Measurements from ENCODE around the gene RNF11. TPM values are rescaled to one million over a fixed set of nuclear protein-coding genes. Genes with fewer than 3 reads are reported as not detected.

The RNF11 gene
- polyA plus RNA-seq, 2 of the 4 experiments (the other 2 are of a cell fraction) = 28.5 to 56.8 TPM

DNA sequence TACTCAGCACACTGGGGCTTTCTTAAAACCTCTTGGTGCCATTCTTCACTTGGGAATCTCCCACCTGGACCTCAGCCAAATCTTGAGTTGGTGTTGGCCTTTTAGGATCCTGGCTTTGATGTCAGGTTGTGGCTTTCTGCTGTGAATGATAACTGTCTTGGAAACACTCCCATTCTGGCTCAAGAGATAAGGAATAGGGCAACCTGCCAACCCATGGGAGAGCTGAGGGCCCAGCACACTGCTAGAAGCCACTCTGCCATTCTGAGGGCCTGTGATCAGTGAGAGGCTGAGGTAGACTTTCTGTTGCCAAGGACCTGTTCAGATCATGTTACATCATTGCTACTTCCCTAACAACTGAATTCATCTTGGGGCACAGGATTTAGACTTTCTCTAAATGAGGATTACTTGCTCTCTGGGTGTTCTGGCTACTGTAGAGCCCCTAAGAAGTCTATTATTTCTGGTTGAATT is 48.4 kb downstream of the RNF11 start:
- no peak for TF ChIP-seq CEBPB (IDR thresholded peaks at IDR 0.05)
- TF ChIP-seq POLR2A (IDR thresholded peaks at IDR 0.05; ENCODE audit: low read length) = no peak
- TF ChIP-seq, protein P1, sequence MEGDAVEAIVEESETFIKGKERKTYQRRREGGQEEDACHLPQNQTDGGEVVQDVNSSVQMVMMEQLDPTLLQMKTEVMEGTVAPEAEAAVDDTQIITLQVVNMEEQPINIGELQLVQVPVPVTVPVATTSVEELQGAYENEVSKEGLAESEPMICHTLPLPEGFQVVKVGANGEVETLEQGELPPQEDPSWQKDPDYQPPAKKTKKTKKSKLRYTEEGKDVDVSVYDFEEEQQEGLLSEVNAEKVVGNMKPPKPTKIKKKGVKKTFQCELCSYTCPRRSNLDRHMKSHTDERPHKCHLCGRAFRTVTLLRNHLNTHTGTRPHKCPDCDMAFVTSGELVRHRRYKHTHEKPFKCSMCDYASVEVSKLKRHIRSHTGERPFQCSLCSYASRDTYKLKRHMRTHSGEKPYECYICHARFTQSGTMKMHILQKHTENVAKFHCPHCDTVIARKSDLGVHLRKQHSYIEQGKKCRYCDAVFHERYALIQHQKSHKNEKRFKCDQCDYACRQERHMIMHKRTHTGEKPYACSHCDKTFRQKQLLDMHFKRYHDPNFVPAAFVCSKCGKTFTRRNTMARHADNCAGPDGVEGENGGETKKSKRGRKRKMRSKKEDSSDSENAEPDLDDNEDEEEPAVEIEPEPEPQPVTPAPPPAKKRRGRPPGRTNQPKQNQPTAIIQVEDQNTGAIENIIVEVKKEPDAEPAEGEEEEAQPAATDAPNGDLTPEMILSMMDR (IDR thresholded peaks at IDR 0.05) = no peak
- peak in 1 of 2 experiments; percentile 44; a peak in 3 of 6 replicates for ATAC-seq
- Histone ChIP-seq H3K27ac (no peak overlapping the region), H3K4me1 (peaks cover 10% of the 10 kb centered on the region; the same call in 2 of the 3 replicates), H3K4me3 (no peak overlapping the region), H3K4me2 (0 out of 3 replicates have a peak overlapping the region, but pooled peaks have one; percentile 13), H3K9me3 (no peaks in the 10 kb centered on the region)
- ChIA-PET POLR2A (no interaction called here), CTCF (no interaction called here)
- no peak for FAIRE-seq
- peak in 1 of 2 experiments; percentile 19 for DNase-seq (ENCODE audit: low read depth in 1 of 2, low spot score in 1 of 2)

DNA sequence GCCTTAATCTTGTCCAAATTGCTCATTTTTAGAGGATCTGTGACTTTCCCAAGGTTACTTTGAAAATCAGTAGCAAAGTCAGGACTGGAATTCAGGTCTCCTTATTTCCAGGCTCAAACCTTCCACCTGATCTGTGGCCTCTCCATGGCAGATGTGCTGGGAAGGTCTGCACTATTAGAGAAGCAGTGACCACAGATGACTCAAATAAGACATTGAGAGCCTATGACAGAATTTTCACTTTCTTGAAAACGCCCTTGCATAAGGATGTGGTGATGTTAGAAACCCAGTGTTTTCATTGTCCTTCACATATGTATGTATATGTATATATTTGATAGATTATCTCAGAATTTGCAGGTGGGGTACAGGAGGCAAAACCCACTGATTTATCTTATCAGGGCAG is 49.0 kb downstream of the RNF11 start:
- 73% methylated on average over 1 of the region's 1 CpG for WGBS (ENCODE audit: missing lambda C conversion rate)
- H3K9me3 ChIP-seq = no peaks in the 10 kb centered on the region
- peaks cover 10% of the 10 kb centered on the region; the same call in 2 of the 3 replicates for H3K4me1 ChIP-seq
- DNase-seq (ENCODE audit: low read depth in 1 of 2, low spot score in 1 of 2) (no peak), ATAC-seq (no peak), FAIRE-seq (no peak)
- no peak for TF ChIP-seq HEYL (CRISPR knock-in tag; IDR thresholded peaks at IDR 0.05)
- TF ChIP-seq JUN (IDR thresholded peaks at IDR 0.05) = no peak
- TF ChIP-seq RNF2 (IDR thresholded peaks at IDR 0.05; ENCODE audit: borderline replicate concordance, low read depth) = no peak
- no peak for TF ChIP-seq RFX5 (IDR thresholded peaks at IDR 0.05)
- no peak for TF ChIP-seq HOXB5 (CRISPR knock-in tag; IDR thresholded peaks at IDR 0.05)
- no peak for TF ChIP-seq CBX8 (IDR thresholded peaks at IDR 0.05)
- TF ChIP-seq HDAC2 (IDR thresholded peaks at IDR 0.05) = no peak
- TF ChIP-seq CHD2 (IDR thresholded peaks at IDR 0.05; ENCODE audit: low read length, partially characterized antibody) = no peak
- TF ChIP-seq RCOR1 (IDR thresholded peaks at IDR 0.05; ENCODE audit: low read depth, low read length) = no peak
- TF ChIP-seq GATA3 (IDR thresholded peaks at IDR 0.05; ENCODE audit: borderline replicate concordance) = no peak
- TF ChIP-seq, protein P2, sequence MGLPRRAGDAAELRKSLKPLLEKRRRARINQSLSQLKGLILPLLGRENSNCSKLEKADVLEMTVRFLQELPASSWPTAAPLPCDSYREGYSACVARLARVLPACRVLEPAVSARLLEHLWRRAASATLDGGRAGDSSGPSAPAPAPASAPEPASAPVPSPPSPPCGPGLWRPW (IDR thresholded peaks at IDR 0.05) = no peak
- no peak for TF ChIP-seq MAZ (IDR thresholded peaks at IDR 0.05; ENCODE audit: borderline replicate concordance, low read depth, low read length)
- no peak for TF ChIP-seq RAD21 (conservative IDR thresholded peaks at IDR 0.05 in 1 of 2, IDR thresholded peaks at IDR 0.05 in 1 of 2)
- TF ChIP-seq, protein P3, sequence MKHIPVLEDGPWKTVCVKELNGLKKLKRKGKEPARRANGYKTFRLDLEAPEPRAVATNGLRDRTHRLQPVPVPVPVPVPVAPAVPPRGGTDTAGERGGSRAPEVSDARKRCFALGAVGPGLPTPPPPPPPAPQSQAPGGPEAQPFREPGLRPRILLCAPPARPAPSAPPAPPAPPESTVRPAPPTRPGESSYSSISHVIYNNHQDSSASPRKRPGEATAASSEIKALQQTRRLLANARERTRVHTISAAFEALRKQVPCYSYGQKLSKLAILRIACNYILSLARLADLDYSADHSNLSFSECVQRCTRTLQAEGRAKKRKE (CRISPR knock-in tag; IDR thresholded peaks at IDR 0.05; ENCODE audit: low read depth) = no peak
- TF ChIP-seq NR3C1 (IDR thresholded peaks at IDR 0.05) = no peak
- no peak for TF ChIP-seq KDM5A (IDR thresholded peaks at IDR 0.05)
- TF ChIP-seq, protein P1 (IDR thresholded peaks at IDR 0.05) = no peak
- POLR2A ChIA-PET = no interaction called here
- no peak overlapping the region for H3K4me2 ChIP-seq
- H3K27ac ChIP-seq = no peak overlapping the region
- CTCF ChIA-PET = no interaction called here
- no peak overlapping the region for H3K4me3 ChIP-seq

DNA sequence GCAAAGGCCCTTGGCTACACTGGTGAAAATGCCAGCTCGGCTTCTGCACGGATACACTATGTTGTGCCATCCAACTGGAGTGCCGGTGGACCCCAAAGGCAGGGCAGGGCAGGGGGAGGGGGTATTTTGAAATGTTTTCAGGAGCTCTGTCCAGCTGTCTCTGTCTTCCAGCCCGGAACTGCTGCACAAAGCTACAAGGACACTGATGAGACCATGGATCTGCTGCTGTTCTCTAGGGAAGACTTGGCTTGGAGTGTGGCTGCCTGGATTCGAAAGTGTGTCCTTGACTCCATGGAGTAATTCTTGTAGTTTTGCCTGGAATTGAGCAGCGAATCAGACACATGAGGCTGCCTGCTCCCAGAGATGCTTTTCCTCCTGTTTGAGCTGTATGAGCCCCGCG is 51.9 kb downstream of the RNF11 start:
- 88% methylated on average over 8 of the region's 8 CpGs for WGBS (ENCODE audit: missing lambda C conversion rate)

More for the DNA sequence above, 51.9 kb downstream of the RNF11 start:
- DNase-seq (ENCODE audit: low read depth in 1 of 2, low spot score in 1 of 2) (no peak), ATAC-seq (no peak), FAIRE-seq (no peak)
- Histone ChIP-seq H3K4me2 (no peak overlapping the region), H3K4me1 (peaks cover 10% of the 10 kb centered on the region; the same call in 2 of the 3 replicates), H3K4me3 (no peak overlapping the region), H3K9me3 (no peaks in the 10 kb centered on the region), H3K27ac (no peak overlapping the region)
- TF ChIP-seq NR3C1 (IDR thresholded peaks at IDR 0.05) (no peak), FOSL2 (IDR thresholded peaks at IDR 0.05) (no peak), FOSL2 (CRISPR knock-in tag; IDR thresholded peaks at IDR 0.05) (no peak), RAD21 (conservative IDR thresholded peaks at IDR 0.05 in 1 of 2, IDR thresholded peaks at IDR 0.05 in 1 of 2) (no peak), MAZ (IDR thresholded peaks at IDR 0.05; ENCODE audit: borderline replicate concordance, low read depth, low read length) (no peak), ZNF302 (CRISPR knock-in tag; IDR thresholded peaks at IDR 0.05) (no peak), POLR2AphosphoS2 (conservative IDR thresholded peaks at IDR 0.05; ENCODE audit: low read length) (no peak), KDM5A (IDR thresholded peaks at IDR 0.05) (no peak), HOXB5 (CRISPR knock-in tag; IDR thresholded peaks at IDR 0.05) (no peak), GATA3 (IDR thresholded peaks at IDR 0.05; ENCODE audit: borderline replicate concordance) (no peak)
- TF ChIP-seq, protein P2 (IDR thresholded peaks at IDR 0.05) = no peak
- ChIA-PET CTCF (interaction anchor here (4.0 kb wide), 1 partner anchor 9 kb away, joined by 27 read pairs; no protein-coding TSS in a partner anchor), POLR2A (no interaction called here)
